ENCODE data around the gene PRKCG.

Gene PRKCG

DNA sequence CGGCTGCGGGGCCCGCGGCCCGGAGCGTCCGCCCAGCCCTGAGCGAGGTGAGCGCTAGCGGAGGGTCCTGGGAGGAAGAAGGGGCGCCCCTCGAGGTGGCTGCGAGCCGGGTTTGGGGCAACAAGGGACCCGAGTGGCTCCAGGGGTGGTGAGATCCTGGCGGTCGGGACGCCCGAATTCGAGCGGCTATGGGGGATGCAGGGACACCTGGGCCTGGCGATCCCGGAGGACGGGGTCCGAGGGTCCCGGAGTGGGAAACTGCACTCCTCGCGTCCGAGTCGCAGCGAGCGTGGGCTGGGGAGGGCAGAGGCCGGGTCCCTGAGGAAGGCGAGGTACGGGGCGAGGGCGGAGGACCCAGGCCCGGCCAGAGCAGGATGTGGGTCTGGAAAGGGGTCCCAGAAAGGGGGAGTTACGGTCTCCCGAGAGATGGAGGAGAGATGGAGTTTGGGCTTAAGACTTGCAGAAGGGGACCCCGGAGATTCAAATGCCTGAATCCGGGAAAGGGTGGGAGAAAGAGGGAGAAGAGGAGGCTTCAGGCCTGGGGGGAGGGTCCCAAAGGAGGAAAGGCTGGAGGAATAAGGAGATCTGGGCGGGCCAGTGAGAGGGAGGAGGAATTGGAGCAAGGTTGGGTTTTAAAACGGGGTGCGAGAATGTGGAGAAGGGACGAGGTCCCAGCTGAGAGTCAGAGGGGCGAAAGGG is 27.6 kb downstream of the PRKCG start:
- H3K27ac ChIP-seq (ENCODE audit: low read length) = no peak overlapping the region
- H3K36me3 ChIP-seq (ENCODE audit: control insufficient read depth in 2 of 2, insufficient read depth in 2 of 2, low read length in 2 of 2) = no peaks in the 10 kb centered on the region
- H3K4me3 ChIP-seq (ENCODE audit: low read length in 2 of 2) = no peak overlapping the region
- peaks cover 25% of the 10 kb centered on the region for H3K4me1 ChIP-seq (ENCODE audit: control insufficient read depth, insufficient read depth, low read length)
- peaks cover 72 to 73% of the 10 kb centered on the region in 2 donors for H3K27me3 ChIP-seq (ENCODE audit: control insufficient read depth in 1 of 2, insufficient read depth in 2 of 2, low read length in 2 of 2)
- no peaks in the 10 kb centered on the region for H3K9me3 ChIP-seq (ENCODE audit: control insufficient read depth in 2 of 2, low read length in 2 of 2)
- H3K9ac ChIP-seq (ENCODE audit: low read length in 2 of 2) = no peak overlapping the region

DNA sequence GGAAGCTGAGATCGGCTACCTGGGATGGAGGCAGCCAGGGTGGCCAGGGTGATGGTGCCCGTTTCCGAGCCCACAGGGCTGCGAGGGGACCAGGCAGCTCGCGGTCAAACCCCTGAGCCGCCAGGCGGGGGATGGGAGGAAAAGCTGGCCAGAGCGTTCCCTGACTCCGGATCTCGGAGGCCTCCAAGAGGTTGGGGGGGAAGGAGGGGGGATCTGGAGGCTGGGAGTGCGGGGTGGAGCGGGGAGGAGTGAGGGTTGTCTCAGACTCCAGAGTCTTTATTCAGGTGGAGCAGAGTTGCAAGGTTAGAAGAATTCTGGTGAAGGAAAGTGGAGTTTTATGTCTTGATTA is 28.1 kb downstream of the PRKCG start:
- no peak overlapping the region for H3K4me3 ChIP-seq (ENCODE audit: low read length in 2 of 2)
- H3K36me3 ChIP-seq (ENCODE audit: control insufficient read depth in 2 of 2, insufficient read depth in 2 of 2, low read length in 2 of 2) = no peaks in the 10 kb centered on the region
- H3K9me3 ChIP-seq (ENCODE audit: control insufficient read depth in 2 of 2, low read length in 2 of 2) = no peaks in the 10 kb centered on the region
- H3K27me3 ChIP-seq (ENCODE audit: control insufficient read depth in 1 of 2, insufficient read depth in 2 of 2, low read length in 2 of 2) = peaks cover 68% of the 10 kb centered on the region in 2 donors
- H3K4me1 ChIP-seq (ENCODE audit: control insufficient read depth, insufficient read depth, low read length) = peaks cover 25% of the 10 kb centered on the region
- H3K27ac ChIP-seq (ENCODE audit: low read length) = no peak overlapping the region
- H3K9ac ChIP-seq (ENCODE audit: low read length in 2 of 2) = no peak overlapping the region

DNA sequence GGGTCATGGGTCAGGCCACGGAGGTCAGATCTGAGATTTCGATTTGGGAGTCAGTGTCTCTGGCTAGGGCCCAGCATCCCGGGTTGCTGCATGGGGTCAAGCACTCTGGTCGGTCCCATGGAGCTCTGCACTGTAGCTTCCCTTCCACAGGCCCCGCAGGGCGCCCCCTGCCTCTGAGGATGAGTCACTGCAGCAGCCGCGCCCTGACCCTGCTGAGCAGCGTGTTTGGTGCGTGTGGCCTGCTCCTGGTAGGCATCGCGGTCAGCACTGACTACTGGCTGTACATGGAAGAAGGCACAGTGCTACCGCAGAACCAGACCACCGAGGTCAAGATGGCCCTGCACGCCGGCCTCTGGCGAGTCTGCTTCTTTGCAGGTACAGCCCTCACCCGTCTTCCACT is 30.7 kb downstream of the PRKCG start:
- peaks cover 52 to 54% of the 10 kb centered on the region in 2 donors for H3K27me3 ChIP-seq (ENCODE audit: control insufficient read depth in 1 of 2, insufficient read depth in 2 of 2, low read length in 2 of 2)
- H3K27ac ChIP-seq (ENCODE audit: low read length) = no peak overlapping the region
- H3K4me3 ChIP-seq (ENCODE audit: low read length in 2 of 2) = no peak overlapping the region
- no peaks in the 10 kb centered on the region for H3K36me3 ChIP-seq (ENCODE audit: control insufficient read depth in 2 of 2, insufficient read depth in 2 of 2, low read length in 2 of 2)
- no peak overlapping the region for H3K9ac ChIP-seq (ENCODE audit: low read length in 2 of 2)
- H3K4me1 ChIP-seq (ENCODE audit: control insufficient read depth, insufficient read depth, low read length) = peaks cover 16% of the 10 kb centered on the region
- no peaks in the 10 kb centered on the region for H3K9me3 ChIP-seq (ENCODE audit: control insufficient read depth in 2 of 2, low read length in 2 of 2)

DNA sequence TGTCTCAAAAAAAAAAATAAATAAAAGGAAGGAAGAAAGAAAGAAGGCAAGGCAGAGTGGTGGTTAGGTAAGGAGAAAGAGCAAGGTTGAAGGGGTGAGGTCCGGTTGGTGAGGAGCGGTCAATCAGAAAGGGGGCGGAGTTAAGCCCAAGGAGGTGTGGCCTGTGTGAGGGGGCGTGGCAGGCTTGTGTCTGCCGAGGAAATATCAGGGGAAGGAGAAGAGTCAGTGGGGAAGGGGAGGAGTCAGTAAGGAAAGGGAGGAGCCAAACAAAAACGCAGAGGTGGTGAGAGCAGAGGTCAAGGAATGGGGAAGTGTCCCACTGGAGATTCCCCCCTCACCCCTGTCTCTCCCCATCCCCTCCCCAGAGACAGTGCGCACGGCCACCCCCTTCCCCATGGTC is 33.0 kb downstream of the PRKCG start:
- no peaks in the 10 kb centered on the region for H3K9me3 ChIP-seq (ENCODE audit: control insufficient read depth in 2 of 2, low read length in 2 of 2)
- H3K27me3 ChIP-seq (ENCODE audit: control insufficient read depth in 1 of 2, insufficient read depth in 2 of 2, low read length in 2 of 2) = peaks cover 31 to 38% of the 10 kb centered on the region in 2 donors
- H3K27ac ChIP-seq (ENCODE audit: low read length) = no peak overlapping the region
- H3K4me1 ChIP-seq (ENCODE audit: control insufficient read depth, insufficient read depth, low read length) = no peaks in the 10 kb centered on the region
- H3K4me3 ChIP-seq (ENCODE audit: low read length in 2 of 2) = no peak overlapping the region
- H3K9ac ChIP-seq (ENCODE audit: low read length in 2 of 2) = no peak overlapping the region
- H3K36me3 ChIP-seq (ENCODE audit: control insufficient read depth in 2 of 2, insufficient read depth in 2 of 2, low read length in 2 of 2) = no peaks in the 10 kb centered on the region

DNA sequence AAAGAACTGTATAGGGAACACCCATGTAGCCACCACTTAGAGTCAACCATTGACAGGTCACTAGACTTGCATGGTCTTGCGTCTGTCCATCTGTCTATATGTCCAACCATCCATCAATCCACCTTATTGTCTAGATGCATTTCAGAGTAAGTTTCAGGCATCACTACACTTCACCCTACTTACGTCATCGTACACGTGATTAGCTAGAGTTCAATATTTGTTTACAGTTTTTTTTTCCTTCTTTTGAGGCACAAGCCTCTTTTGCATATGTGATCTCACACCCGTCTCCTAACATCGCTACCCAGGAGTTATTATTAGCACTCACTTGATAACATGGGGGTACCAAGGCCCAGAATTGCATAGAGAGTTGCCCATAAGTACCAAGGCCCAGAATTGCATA is 34.0 kb downstream of the PRKCG start:
- H3K27ac ChIP-seq (ENCODE audit: low read length) = no peak overlapping the region
- no peak overlapping the region for H3K9ac ChIP-seq (ENCODE audit: low read length in 2 of 2)
- H3K27me3 ChIP-seq (ENCODE audit: control insufficient read depth in 1 of 2, insufficient read depth in 2 of 2, low read length in 2 of 2) = peaks cover 22 to 30% of the 10 kb centered on the region in 2 donors
- no peaks in the 10 kb centered on the region for H3K36me3 ChIP-seq (ENCODE audit: control insufficient read depth in 2 of 2, insufficient read depth in 2 of 2, low read length in 2 of 2)
- H3K4me1 ChIP-seq (ENCODE audit: control insufficient read depth, insufficient read depth, low read length) = no peaks in the 10 kb centered on the region
- H3K9me3 ChIP-seq (ENCODE audit: control insufficient read depth in 2 of 2, low read length in 2 of 2) = no peaks in the 10 kb centered on the region
- H3K4me3 ChIP-seq (ENCODE audit: low read length in 2 of 2) = no peak overlapping the region

DNA sequence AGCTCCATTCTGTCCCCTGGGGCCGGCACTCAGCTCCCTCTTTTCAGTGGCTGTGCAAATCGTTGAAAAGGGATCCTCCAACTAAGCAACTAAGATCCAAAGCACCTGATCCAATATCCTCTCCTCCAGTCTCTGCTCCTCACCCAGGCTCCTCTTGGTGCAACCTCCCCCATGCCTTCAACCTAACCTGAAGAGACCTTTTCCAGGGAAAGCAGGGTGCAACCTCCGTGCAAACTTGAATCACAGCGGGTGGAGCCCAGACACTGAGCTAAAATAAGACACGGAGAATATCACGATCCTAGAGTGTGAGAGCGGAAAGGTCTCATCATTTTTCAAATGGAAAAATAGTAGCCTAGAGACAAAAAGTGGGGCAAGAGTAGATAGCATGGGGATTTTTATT is 35.4 kb downstream of the PRKCG start:
- Histone ChIP-seq H3K36me3 (ENCODE audit: control insufficient read depth in 2 of 2, insufficient read depth in 2 of 2, low read length in 2 of 2) (no peaks in the 10 kb centered on the region), H3K4me1 (ENCODE audit: control insufficient read depth, insufficient read depth, low read length) (no peaks in the 10 kb centered on the region), H3K9me3 (ENCODE audit: control insufficient read depth in 2 of 2, low read length in 2 of 2) (no peaks in the 10 kb centered on the region), H3K27ac (ENCODE audit: low read length) (no peak overlapping the region), H3K4me3 (ENCODE audit: low read length in 2 of 2) (no peak overlapping the region), H3K9ac (ENCODE audit: low read length in 2 of 2) (no peak overlapping the region), H3K27me3 (ENCODE audit: control insufficient read depth in 1 of 2, insufficient read depth in 2 of 2, low read length in 2 of 2) (peaks cover 10 to 17% of the 10 kb centered on the region in 2 donors)

DNA sequence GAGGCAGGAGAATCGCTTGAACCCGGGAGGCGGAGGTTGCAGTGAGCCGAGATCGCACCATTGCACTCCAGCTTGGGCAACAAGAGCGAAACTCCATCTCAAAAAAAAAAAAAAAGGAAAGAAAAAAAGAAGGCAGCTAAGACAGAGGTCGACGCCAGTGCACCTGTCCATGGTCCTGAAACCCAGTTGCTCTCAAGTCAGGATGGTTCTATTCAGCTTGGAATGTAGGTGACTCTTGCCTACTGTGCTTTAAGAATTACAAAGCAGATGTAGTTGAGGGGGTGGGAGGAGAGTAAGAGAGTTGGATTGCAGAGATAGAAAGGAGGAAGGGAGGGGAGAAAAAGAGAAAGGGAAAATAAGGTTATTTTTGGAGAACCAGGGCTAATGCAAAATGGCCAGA is 45.7 kb downstream of the PRKCG start:
- Histone ChIP-seq H3K36me3 (ENCODE audit: control insufficient read depth in 2 of 2, insufficient read depth in 2 of 2, low read length in 2 of 2) (no peaks in the 10 kb centered on the region), H3K27me3 (ENCODE audit: control insufficient read depth in 1 of 2, insufficient read depth in 2 of 2, low read length in 2 of 2) (peaks cover 0 to 3% of the 10 kb centered on the region in 2 donors), H3K4me3 (ENCODE audit: low read length in 2 of 2) (no peak overlapping the region), H3K4me1 (ENCODE audit: control insufficient read depth, insufficient read depth, low read length) (no peaks in the 10 kb centered on the region), H3K27ac (ENCODE audit: low read length) (no peak overlapping the region), H3K9me3 (ENCODE audit: control insufficient read depth in 2 of 2, low read length in 2 of 2) (no peaks in the 10 kb centered on the region), H3K9ac (ENCODE audit: low read length in 2 of 2) (no peak overlapping the region)

DNA sequence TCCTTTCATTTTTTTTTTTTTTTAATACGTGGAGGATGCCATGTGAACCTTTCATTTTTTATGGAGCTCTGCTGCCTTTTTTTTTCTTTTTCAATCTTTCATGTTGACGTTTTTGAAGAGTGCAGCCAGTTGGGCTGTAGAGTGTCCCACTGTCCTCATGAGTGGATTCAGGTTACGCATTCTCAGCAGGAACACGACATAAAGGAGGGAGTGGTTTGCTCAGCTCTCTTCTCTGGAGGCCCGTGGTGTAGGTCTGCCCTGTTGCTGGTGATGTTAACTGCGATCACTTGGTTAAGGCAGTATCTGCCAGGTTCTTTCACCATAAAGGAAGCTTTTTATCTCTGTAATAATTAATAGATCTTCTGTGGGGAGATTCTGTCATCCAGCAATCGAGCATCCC is 54.0 kb downstream of the PRKCG start:
- no peaks in the 10 kb centered on the region for H3K4me1 ChIP-seq (ENCODE audit: control insufficient read depth, insufficient read depth, low read length)
- H3K9ac ChIP-seq (ENCODE audit: low read length in 2 of 2) = no peak overlapping the region
- no peak overlapping the region for H3K27ac ChIP-seq (ENCODE audit: low read length)
- H3K27me3 ChIP-seq (ENCODE audit: control insufficient read depth in 1 of 2, insufficient read depth in 2 of 2, low read length in 2 of 2) = peaks cover 8 to 11% of the 10 kb centered on the region in 2 donors
- peaks cover 0 to 2% of the 10 kb centered on the region in 2 donors for H3K9me3 ChIP-seq (ENCODE audit: control insufficient read depth in 2 of 2, low read length in 2 of 2)
- H3K36me3 ChIP-seq (ENCODE audit: control insufficient read depth in 2 of 2, insufficient read depth in 2 of 2, low read length in 2 of 2) = no peaks in the 10 kb centered on the region
- no peak overlapping the region for H3K4me3 ChIP-seq (ENCODE audit: low read length in 2 of 2)

DNA sequence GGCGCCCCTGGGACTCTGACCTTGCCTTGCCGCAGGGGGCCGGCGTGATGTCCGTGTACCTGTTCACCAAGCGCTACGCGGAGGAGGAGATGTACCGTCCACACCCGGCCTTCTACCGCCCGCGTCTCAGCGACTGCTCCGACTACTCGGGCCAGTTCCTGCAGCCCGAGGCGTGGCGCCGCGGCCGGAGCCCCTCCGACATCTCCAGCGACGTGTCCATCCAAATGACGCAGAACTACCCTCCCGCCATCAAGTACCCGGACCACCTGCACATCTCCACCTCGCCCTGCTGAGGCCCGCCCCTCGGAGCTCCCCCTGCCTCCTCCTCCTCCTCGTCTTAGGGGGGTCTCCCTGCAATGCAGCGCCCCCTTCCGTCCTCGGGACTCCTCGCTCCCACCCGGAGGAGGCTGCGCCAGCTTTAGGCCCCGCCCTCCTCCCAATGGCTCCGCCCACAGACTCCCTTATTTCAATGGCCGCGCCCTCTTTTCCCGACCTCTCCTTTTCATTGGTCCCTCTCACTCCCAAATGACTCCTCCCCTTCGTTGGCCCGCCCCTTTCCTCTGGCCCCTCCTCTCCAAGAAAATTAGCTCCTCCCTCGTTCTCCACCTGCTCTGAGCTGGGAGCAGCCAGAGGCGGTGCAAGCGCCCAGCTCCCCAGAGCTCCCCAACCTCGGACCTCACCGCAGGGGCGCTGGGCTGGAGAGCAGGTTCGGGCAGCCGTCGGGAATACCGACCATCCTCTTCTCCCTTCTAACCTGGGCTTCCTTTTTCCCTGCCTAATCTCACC is 60.2 kb downstream of the PRKCG start:
- Histone ChIP-seq H3K4me3 (ENCODE audit: low read length in 2 of 2) (no peak overlapping the region), H3K9me3 (ENCODE audit: control insufficient read depth in 2 of 2, low read length in 2 of 2) (no peaks in the 10 kb centered on the region), H3K27ac (ENCODE audit: low read length) (no peak overlapping the region), H3K4me1 (ENCODE audit: control insufficient read depth, insufficient read depth, low read length) (no peaks in the 10 kb centered on the region), H3K27me3 (ENCODE audit: control insufficient read depth in 1 of 2, insufficient read depth in 2 of 2, low read length in 2 of 2) (peaks cover 29 to 36% of the 10 kb centered on the region in 2 donors), H3K36me3 (ENCODE audit: control insufficient read depth in 2 of 2, insufficient read depth in 2 of 2, low read length in 2 of 2) (no peaks in the 10 kb centered on the region), H3K9ac (ENCODE audit: low read length in 2 of 2) (no peak overlapping the region)

DNA sequence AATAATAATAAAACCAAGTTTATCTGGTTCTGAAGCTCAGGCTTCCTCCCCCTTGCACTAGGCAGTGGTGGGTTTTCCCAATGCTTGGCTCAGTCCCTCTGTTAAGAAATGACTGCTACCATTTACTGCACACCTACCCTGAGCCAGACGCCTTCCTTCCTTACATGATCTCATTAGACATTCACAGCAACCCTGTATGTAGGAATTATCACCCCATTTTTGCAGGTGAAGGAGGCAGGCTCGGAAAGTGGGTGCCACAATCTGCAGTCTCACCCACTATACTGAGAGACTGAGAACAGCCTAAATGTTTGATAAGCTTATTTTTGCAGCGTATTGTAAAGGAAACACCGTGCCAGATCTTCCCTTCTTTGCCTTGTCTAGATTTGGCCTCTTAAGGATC is 62.4 kb downstream of the PRKCG start:
- Histone ChIP-seq H3K9ac (ENCODE audit: low read length in 2 of 2) (no peak overlapping the region), H3K27ac (ENCODE audit: low read length) (no peak overlapping the region), H3K36me3 (ENCODE audit: control insufficient read depth in 2 of 2, insufficient read depth in 2 of 2, low read length in 2 of 2) (no peaks in the 10 kb centered on the region), H3K4me3 (ENCODE audit: low read length in 2 of 2) (no peak overlapping the region), H3K9me3 (ENCODE audit: control insufficient read depth in 2 of 2, low read length in 2 of 2) (no peaks in the 10 kb centered on the region), H3K4me1 (ENCODE audit: control insufficient read depth, insufficient read depth, low read length) (no peaks in the 10 kb centered on the region), H3K27me3 (ENCODE audit: control insufficient read depth in 1 of 2, insufficient read depth in 2 of 2, low read length in 2 of 2) (peaks cover 32 to 37% of the 10 kb centered on the region in 2 donors)

DNA sequence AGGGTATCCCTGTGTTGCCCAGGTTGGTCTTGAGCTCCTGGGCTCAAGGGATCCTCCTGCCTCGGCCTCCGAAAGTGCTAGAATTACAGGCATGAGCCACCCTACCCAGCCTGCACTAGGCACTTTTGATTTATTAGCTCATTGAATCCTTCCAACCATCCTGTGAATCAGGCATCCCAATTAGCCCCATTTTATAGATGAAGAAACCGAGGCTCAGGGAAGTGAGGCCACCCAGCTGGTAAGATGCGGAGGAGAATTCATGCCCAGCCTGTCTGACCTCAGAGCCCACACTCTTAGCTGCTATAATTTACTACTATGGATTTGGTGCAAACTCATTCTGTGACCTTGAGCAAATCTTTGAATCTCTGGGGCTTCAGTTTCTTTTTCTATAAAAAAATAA is 62.9 kb downstream of the PRKCG start:
- H3K27me3 ChIP-seq (ENCODE audit: control insufficient read depth in 1 of 2, insufficient read depth in 2 of 2, low read length in 2 of 2) = peaks cover 31 to 35% of the 10 kb centered on the region in 2 donors
- no peaks in the 10 kb centered on the region for H3K9me3 ChIP-seq (ENCODE audit: control insufficient read depth in 2 of 2, low read length in 2 of 2)
- H3K4me1 ChIP-seq (ENCODE audit: control insufficient read depth, insufficient read depth, low read length) = no peaks in the 10 kb centered on the region
- H3K9ac ChIP-seq (ENCODE audit: low read length in 2 of 2) = no peak overlapping the region
- no peaks in the 10 kb centered on the region for H3K36me3 ChIP-seq (ENCODE audit: control insufficient read depth in 2 of 2, insufficient read depth in 2 of 2, low read length in 2 of 2)
- no peak overlapping the region for H3K4me3 ChIP-seq (ENCODE audit: low read length in 2 of 2)
- H3K27ac ChIP-seq (ENCODE audit: low read length) = no peak overlapping the region

Data from stomach smooth muscle (tissue), 2 donors.